ENCODE measurements around the gene LSG1. TPM values are rescaled to one million over a fixed set of nuclear protein-coding genes. Genes with fewer than 3 reads are reported as not detected.
A peak's percentile ranks its signal among the peaks of the same experiment; 100 is the strongest.

Gene LSG1
- total and polyA plus RNA-seq, 2 of the 13 experiments (the other 11 are each of a cell fraction or from before 2014, with no cell fraction given) = 21.4 to 32.1 TPM

- TF ChIP-seq, protein P1, sequence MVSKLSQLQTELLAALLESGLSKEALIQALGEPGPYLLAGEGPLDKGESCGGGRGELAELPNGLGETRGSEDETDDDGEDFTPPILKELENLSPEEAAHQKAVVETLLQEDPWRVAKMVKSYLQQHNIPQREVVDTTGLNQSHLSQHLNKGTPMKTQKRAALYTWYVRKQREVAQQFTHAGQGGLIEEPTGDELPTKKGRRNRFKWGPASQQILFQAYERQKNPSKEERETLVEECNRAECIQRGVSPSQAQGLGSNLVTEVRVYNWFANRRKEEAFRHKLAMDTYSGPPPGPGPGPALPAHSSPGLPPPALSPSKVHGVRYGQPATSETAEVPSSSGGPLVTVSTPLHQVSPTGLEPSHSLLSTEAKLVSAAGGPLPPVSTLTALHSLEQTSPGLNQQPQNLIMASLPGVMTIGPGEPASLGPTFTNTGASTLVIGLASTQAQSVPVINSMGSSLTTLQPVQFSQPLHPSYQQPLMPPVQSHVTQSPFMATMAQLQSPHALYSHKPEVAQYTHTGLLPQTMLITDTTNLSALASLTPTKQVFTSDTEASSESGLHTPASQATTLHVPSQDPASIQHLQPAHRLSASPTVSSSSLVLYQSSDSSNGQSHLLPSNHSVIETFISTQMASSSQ (IDR thresholded peaks at IDR 0.05; ENCODE audit: low read depth) = peak; percentile 35; the same call in 1 of the 2 replicates
- TF ChIP-seq, protein P1 (CRISPR knock-in tag; IDR thresholded peaks at IDR 0.05; ENCODE audit: borderline replicate concordance) = peak; percentile 54; the same call in 1 of the 2 replicates
- TF ChIP-seq ZNF776 (CRISPR knock-in tag; IDR thresholded peaks at IDR 0.05) = no peak
- TF ChIP-seq NFIC (IDR thresholded peaks at IDR 0.05; ENCODE audit: low read length) = peak; percentile 67; the same call in 1 of the 2 replicates
- no peak; the same call in 1 of the 2 replicates for TF ChIP-seq STAG1 (CRISPR knock-in tag; IDR thresholded peaks at IDR 0.05)
- TF ChIP-seq ZMAT3 (CRISPR knock-in tag; conservative IDR thresholded peaks at IDR 0.05) = no peak; the same call in 1 of the 2 replicates
- TF ChIP-seq ZZZ3 (CRISPR knock-in tag; IDR thresholded peaks at IDR 0.05; ENCODE audit: borderline replicate concordance) = no peak
- TF ChIP-seq ZNF749 (CRISPR knock-in tag; IDR thresholded peaks at IDR 0.05; ENCODE audit: borderline replicate concordance) = no peak
- TF ChIP-seq, protein P2, sequence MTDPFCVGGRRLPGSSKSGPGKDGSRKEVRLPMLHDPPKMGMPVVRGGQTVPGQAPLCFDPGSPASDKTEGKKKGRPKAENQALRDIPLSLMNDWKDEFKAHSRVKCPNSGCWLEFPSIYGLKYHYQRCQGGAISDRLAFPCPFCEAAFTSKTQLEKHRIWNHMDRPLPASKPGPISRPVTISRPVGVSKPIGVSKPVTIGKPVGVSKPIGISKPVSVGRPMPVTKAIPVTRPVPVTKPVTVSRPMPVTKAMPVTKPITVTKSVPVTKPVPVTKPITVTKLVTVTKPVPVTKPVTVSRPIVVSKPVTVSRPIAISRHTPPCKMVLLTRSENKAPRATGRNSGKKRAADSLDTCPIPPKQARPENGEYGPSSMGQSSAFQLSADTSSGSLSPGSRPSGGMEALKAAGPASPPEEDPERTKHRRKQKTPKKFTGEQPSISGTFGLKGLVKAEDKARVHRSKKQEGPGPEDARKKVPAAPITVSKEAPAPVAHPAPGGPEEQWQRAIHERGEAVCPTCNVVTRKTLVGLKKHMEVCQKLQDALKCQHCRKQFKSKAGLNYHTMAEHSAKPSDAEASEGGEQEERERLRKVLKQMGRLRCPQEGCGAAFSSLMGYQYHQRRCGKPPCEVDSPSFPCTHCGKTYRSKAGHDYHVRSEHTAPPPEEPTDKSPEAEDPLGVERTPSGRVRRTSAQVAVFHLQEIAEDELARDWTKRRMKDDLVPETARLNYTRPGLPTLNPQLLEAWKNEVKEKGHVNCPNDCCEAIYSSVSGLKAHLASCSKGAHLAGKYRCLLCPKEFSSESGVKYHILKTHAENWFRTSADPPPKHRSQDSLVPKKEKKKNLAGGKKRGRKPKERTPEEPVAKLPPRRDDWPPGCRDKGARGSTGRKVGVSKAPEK (CRISPR knock-in tag; IDR thresholded peaks at IDR 0.05; ENCODE audit: borderline replicate concordance) = 0 out of 2 replicates have a peak, but pooled peaks have one; percentile 53
- no peak for TF ChIP-seq ATRX (CRISPR knock-in tag; IDR thresholded peaks at IDR 0.05; ENCODE audit: borderline replicate concordance)
- no peak for TF ChIP-seq ZNF256 (CRISPR knock-in tag; conservative IDR thresholded peaks at IDR 0.05)
- no peak for TF ChIP-seq CHD4 (IDR thresholded peaks at IDR 0.05; ENCODE audit: borderline replicate concordance, low read length)
- 0 out of 2 replicates have a peak, but pooled peaks have one; percentile 47 for TF ChIP-seq ZBTB20 (CRISPR knock-in tag; IDR thresholded peaks at IDR 0.05; ENCODE audit: borderline replicate concordance, low read depth)
- TF ChIP-seq TGIF2 (CRISPR knock-in tag; IDR thresholded peaks at IDR 0.05) = peak; percentile 81
- no peak for TF ChIP-seq ZSCAN30 (CRISPR knock-in tag; IDR thresholded peaks at IDR 0.05)
- no peak for TF ChIP-seq RAD51 (IDR thresholded peaks at IDR 0.05; ENCODE audit: borderline replicate concordance)
- TF ChIP-seq ZBTB42 (CRISPR knock-in tag; IDR thresholded peaks at IDR 0.05) = 0 out of 2 replicates have a peak, but pooled peaks have one; percentile 30
- no peak for TF ChIP-seq FOXP1 (IDR thresholded peaks at IDR 0.05)
- TF ChIP-seq FOXP1 (CRISPR knock-in tag; IDR thresholded peaks at IDR 0.05) = 0 out of 2 replicates have a peak, but pooled peaks have one; percentile 7
- TF ChIP-seq MTA3 (CRISPR knock-in tag; IDR thresholded peaks at IDR 0.05) = no peak
- no peak for TF ChIP-seq RORA (CRISPR knock-in tag; IDR thresholded peaks at IDR 0.05)
- no peak for TF ChIP-seq ZNF326 (CRISPR knock-in tag; IDR thresholded peaks at IDR 0.05; ENCODE audit: borderline replicate concordance)
- TF ChIP-seq, protein P3, sequence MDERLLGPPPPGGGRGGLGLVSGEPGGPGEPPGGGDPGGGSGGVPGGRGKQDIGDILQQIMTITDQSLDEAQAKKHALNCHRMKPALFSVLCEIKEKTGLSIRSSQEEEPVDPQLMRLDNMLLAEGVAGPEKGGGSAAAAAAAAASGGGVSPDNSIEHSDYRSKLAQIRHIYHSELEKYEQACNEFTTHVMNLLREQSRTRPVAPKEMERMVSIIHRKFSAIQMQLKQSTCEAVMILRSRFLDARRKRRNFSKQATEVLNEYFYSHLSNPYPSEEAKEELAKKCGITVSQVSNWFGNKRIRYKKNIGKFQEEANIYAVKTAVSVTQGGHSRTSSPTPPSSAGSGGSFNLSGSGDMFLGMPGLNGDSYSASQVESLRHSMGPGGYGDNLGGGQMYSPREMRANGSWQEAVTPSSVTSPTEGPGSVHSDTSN (CRISPR knock-in tag; IDR thresholded peaks at IDR 0.05) = no peak
These were observed at the start of gene LSG1 (continued) for GRCh38 chr3:194671900-194672808.

Measured in HepG2 (cell line).